ENCODE measurements around the gene SMIM24. TPM values are rescaled to one million over a fixed set of nuclear protein-coding genes. Genes with fewer than 3 reads are reported as not detected.

The SMIM24 gene
- total RNA-seq, 1 experiment from 2014 or later, result not detected

DNA sequence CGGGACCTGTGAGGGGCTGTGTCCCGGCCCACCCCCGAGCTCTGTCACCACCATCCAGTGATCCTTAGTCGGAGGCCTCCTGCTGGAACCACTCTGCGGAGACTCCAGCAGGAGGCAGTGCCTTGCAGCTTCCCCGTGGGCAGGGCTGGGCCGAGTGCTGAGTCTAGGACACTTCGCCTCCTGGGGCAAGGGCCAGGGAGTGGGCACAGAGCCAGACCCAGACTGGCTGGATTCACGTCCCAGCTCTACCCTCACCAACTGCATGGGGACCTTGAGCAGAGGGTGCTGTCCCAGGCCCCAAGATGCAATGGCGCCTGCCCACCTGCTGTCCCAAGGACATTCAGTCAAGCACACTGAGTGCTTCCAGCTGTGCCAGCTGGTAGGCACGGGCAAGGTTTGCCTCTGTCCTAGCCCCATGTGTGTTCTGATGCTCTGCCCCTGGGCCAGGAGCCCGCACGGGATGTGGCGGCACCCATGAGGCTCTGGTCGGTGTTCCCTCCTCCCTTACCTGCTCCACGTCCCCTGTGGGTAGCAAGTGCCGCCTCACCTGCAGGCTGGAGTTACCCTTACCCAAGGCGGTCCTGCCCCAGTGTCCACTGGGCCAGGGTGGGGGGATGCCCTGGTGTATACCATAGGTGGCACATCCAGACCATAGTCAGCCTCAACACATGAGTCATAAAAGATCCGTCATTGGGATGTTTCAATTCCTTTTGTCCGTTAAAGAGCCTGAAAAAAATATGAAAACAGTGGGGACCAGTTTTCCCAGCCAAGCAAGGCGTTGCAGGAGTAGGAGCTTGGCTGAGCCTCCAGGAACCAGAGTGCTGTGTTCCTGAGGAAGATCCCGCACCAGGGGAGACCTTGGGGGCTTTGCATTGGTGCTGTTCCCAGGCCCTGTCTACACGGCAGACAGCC lies 33.2 kb upstream of the SMIM24 start:
- Mint-ChIP-seq H3K4me3 (ENCODE audit: unreplicated experiment) (no peak overlapping the region), H3K9me3 (ENCODE audit: unreplicated experiment) (no peaks in the 10 kb centered on the region), H3K36me3 (ENCODE audit: insufficient read depth, unreplicated experiment) (peaks cover 8% of the 10 kb centered on the region), H3K27me3 (ENCODE audit: insufficient read depth, unreplicated experiment) (no peaks in the 10 kb centered on the region), H3K27ac (ENCODE audit: low read depth, unreplicated experiment) (no peak overlapping the region), H3K4me1 (ENCODE audit: insufficient read depth, unreplicated experiment) (peaks cover 14% of the 10 kb centered on the region)
- ChIA-PET POLR2A (no interaction called here), CTCF (interaction anchor here (0.6 kb wide), 2 partner anchors 242 to 1191 kb away, joined by 3 read pairs; no protein-coding TSS in a partner anchor)
- no peak for DNase-seq (ENCODE audit: unreplicated experiment)
- intact Hi-C loops (cut with micrococcal nuclease), result no loop called here
- TF ChIP-seq, protein P1, sequence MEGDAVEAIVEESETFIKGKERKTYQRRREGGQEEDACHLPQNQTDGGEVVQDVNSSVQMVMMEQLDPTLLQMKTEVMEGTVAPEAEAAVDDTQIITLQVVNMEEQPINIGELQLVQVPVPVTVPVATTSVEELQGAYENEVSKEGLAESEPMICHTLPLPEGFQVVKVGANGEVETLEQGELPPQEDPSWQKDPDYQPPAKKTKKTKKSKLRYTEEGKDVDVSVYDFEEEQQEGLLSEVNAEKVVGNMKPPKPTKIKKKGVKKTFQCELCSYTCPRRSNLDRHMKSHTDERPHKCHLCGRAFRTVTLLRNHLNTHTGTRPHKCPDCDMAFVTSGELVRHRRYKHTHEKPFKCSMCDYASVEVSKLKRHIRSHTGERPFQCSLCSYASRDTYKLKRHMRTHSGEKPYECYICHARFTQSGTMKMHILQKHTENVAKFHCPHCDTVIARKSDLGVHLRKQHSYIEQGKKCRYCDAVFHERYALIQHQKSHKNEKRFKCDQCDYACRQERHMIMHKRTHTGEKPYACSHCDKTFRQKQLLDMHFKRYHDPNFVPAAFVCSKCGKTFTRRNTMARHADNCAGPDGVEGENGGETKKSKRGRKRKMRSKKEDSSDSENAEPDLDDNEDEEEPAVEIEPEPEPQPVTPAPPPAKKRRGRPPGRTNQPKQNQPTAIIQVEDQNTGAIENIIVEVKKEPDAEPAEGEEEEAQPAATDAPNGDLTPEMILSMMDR (IDR thresholded peaks at IDR 0.05; ENCODE audit: unreplicated experiment), result no peak
- no TSS peak for BruUV-seq (replicated peaks)

GRCh38 chr19:3512562-3513228 lies 32.4 kb upstream of the SMIM24 start:
- H3K9me3 Mint-ChIP-seq (ENCODE audit: unreplicated experiment), result no peaks in the 10 kb centered on the region
- intact Hi-C loops (cut with micrococcal nuclease), result no loop called here
- no peak overlapping the region for H3K27ac Mint-ChIP-seq (ENCODE audit: low read depth, unreplicated experiment)
- peaks cover 14% of the 10 kb centered on the region for H3K4me1 Mint-ChIP-seq (ENCODE audit: insufficient read depth, unreplicated experiment)
- peaks cover 8% of the 10 kb centered on the region for H3K36me3 Mint-ChIP-seq (ENCODE audit: insufficient read depth, unreplicated experiment)
- POLR2A ChIA-PET, result no interaction called here
- no peak overlapping the region for H3K4me3 Mint-ChIP-seq (ENCODE audit: unreplicated experiment)
- no peak for DNase-seq (ENCODE audit: unreplicated experiment)
- CTCF ChIA-PET, result interaction anchor here (0.6 kb wide), 1 partner anchor 1191 kb away, joined by 3 read pairs; no protein-coding TSS in a partner anchor
- no TSS peak for BruUV-seq (replicated peaks)
- no peaks in the 10 kb centered on the region for H3K27me3 Mint-ChIP-seq (ENCODE audit: insufficient read depth, unreplicated experiment)
- TF ChIP-seq, protein P1 (IDR thresholded peaks at IDR 0.05; ENCODE audit: unreplicated experiment), result no peak

- Mint-ChIP-seq H3K36me3 (ENCODE audit: insufficient read depth, unreplicated experiment) (peaks cover 11% of the 10 kb centered on the region), H3K4me3 (ENCODE audit: unreplicated experiment) (no peak overlapping the region), H3K27me3 (ENCODE audit: insufficient read depth, unreplicated experiment) (no peaks in the 10 kb centered on the region), H3K9me3 (ENCODE audit: unreplicated experiment) (no peaks in the 10 kb centered on the region), H3K27ac (ENCODE audit: low read depth, unreplicated experiment) (no peak overlapping the region), H3K4me1 (ENCODE audit: insufficient read depth, unreplicated experiment) (peaks cover 19% of the 10 kb centered on the region)
- BruUV-seq (replicated peaks), result no TSS peak
- ChIA-PET CTCF (interaction anchor here (0.7 kb wide), 1 partner anchor 7 kb away, joined by 3 read pairs; no protein-coding TSS in a partner anchor), POLR2A (no interaction called here)
- TF ChIP-seq, protein P1 (IDR thresholded peaks at IDR 0.05; ENCODE audit: unreplicated experiment), result no peak
- intact Hi-C loops (cut with micrococcal nuclease), result no loop called here
- no peak for DNase-seq (ENCODE audit: unreplicated experiment)
These were observed 31.4 kb upstream of the SMIM24 start for GRCh38 chr19:3511506-3512251.

DNA sequence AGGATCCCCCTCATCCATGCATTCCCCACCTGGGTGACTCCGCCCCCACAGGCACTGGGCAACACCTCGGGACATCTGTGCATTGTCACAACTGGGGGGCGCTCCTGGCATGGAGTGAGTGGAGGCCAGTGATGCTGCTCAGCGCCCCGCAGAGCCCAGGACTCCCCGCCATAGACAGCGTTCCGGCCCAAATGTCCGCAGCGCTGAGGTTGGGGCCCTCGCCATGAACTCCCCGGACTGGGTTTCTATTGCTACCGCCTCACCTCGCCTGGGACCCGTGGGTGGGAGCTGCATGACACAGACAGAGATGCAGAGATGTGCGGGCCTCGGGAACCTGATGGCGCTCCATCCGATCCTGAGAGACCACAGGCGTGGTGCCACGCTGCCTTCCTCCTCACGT lies 30.4 kb upstream of the SMIM24 start:
- Mint-ChIP-seq H3K9me3 (ENCODE audit: unreplicated experiment) (no peaks in the 10 kb centered on the region), H3K4me1 (ENCODE audit: insufficient read depth, unreplicated experiment) (peaks cover 19% of the 10 kb centered on the region), H3K36me3 (ENCODE audit: insufficient read depth, unreplicated experiment) (peaks cover 14% of the 10 kb centered on the region), H3K4me3 (ENCODE audit: unreplicated experiment) (no peak overlapping the region), H3K27me3 (ENCODE audit: insufficient read depth, unreplicated experiment) (no peaks in the 10 kb centered on the region), H3K27ac (ENCODE audit: low read depth, unreplicated experiment) (no peak overlapping the region)
- BruUV-seq (replicated peaks), result no TSS peak
- TF ChIP-seq, protein P1 (IDR thresholded peaks at IDR 0.05; ENCODE audit: unreplicated experiment), result no peak
- ChIA-PET POLR2A (no interaction called here), CTCF (no interaction called here)
- DNase-seq (ENCODE audit: unreplicated experiment), result no peak
- intact Hi-C loops (cut with micrococcal nuclease), result no loop called here
